Smooth muscle cell of the pulmonary artery (primary cell): Measurements from ENCODE around the gene IFT22. TPM values are rescaled to one million over a fixed set of nuclear protein-coding genes. Genes with fewer than 3 reads are reported as not detected.

Source experiments
- total RNA-seq: library from RNA; depleted of rRNA; stranded (reverse); fragments of >200 nt; gene quantifications from 2 replicates; pipeline ENCODE4 v1.2.3, GENCODE V29; 2014

Gene IFT22
- total RNA-seq, result 23.2 and 25.3 TPM in 2 replicates

GRCh38 chr7:101321491-101322401, at the start of gene IFT22:
Gene IFT22, minus strand, starts transcription at chr7:101321812. Its CDS starts 103 bp downstream, at chr7:101321709.

GRCh38 chr7:101362334-101363195, 41.0 kb upstream of the IFT22 start, which contains the start of gene COL26A1:
Gene COL26A1, plus strand, starts transcription at chr7:101362875. Its CDS starts 158 bp downstream, at chr7:101363033.

Other genes starting within 250 kb of the IFT22 start
- 31.9 and 43.8 TPM in 2 replicates for gene TRIM56, start 236.3 kb downstream of the IFT22 start, total RNA-seq
- gene SERPINE1, start 194.7 kb downstream of the IFT22 start, total RNA-seq, result 1,589 and 2,809 TPM in 2 replicates
- 87.7 and 89.2 TPM in 2 replicates for gene AP1S1, start 167.3 kb downstream of the IFT22 start, total RNA-seq
- 0.07 and 0.26 TPM in 2 replicates for gene VGF, start 156.2 kb downstream of the IFT22 start, total RNA-seq
- not detected in 2 replicates for gene NAT16, start 141.5 kb downstream of the IFT22 start, total RNA-seq
- gene MOGAT3, start 120.8 kb downstream of the IFT22 start, total RNA-seq, result not detected in 2 replicates
- 164 and 240 TPM in 2 replicates for gene PLOD3, start 104.2 kb downstream of the IFT22 start, total RNA-seq
- gene ZNHIT1, start 103.6 kb downstream of the IFT22 start, total RNA-seq, result 50.3 and 60.0 TPM in 2 replicates
- 3.1 and 4.3 TPM in 2 replicates for gene CLDN15, start 84.0 kb downstream of the IFT22 start, total RNA-seq
- gene FIS1, start 76.7 kb downstream of the IFT22 start, total RNA-seq, result 101 and 107 TPM in 2 replicates
- not detected in 2 replicates for gene COL26A1, start 41.1 kb upstream of the IFT22 start, total RNA-seq